Suprapubic skin (tissue), 3 donors: ENCODE data around the gene CLSTN2.

ENCODE experiments used
- EP300 ChIP-seq: sonication (generic); formaldehyde crosslinking; IDR thresholded peaks from one replicate; pipeline ENCODE4 v1.6.1; 2017; ENCODE audit warnings: antibody characterized with exemption
- POLR2A ChIP-seq, 2 donors: fragments of 450-650 bp; IDR thresholded peaks; one replicate each; pipeline ENCODE4 v1.6.1; 2017; ENCODE audit warnings: antibody characterized with exemption in 2 of 2, mild to moderate bottlenecking in 2 of 2, moderate library complexity in 2 of 2
- TF ChIP-seq, protein P1 (sequence below), 2 donors: fragments of 200-600 bp in 1 of 2; fragments of 450-650 bp in 1 of 2; sonication (generic) in 1 of 2; IDR thresholded peaks; one replicate each; pipeline ENCODE4 v1.5.1; 2016 to 2019; ENCODE audit warnings: antibody characterized with exemption in 2 of 2, mild to moderate bottlenecking in 1 of 2, moderate library complexity in 1 of 2

DNA sequence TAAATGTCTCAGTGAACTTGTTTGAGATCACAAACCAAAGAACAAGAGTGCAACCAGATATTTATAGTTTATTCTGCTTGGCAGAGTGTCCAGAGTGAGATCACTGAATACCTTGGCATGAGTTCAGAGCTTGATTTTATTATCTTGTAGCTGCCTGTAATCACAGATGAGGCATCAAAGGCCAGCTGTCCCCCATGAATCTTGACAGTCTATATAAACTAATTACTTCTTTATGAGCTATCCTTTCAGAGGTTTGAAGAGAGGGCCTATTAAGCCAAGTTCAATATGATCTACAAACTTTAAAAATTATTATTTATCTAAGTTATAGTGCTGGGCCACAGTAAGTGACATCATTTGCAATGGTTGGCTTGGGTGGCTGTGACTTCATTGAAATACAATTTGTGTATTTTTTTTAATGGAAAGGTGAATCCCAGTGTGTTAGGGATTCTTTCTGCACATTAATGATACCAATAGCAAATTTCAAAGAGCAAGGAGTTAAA, 251.5 kb downstream of the CLSTN2 start:
- TF ChIP-seq, protein P1, sequence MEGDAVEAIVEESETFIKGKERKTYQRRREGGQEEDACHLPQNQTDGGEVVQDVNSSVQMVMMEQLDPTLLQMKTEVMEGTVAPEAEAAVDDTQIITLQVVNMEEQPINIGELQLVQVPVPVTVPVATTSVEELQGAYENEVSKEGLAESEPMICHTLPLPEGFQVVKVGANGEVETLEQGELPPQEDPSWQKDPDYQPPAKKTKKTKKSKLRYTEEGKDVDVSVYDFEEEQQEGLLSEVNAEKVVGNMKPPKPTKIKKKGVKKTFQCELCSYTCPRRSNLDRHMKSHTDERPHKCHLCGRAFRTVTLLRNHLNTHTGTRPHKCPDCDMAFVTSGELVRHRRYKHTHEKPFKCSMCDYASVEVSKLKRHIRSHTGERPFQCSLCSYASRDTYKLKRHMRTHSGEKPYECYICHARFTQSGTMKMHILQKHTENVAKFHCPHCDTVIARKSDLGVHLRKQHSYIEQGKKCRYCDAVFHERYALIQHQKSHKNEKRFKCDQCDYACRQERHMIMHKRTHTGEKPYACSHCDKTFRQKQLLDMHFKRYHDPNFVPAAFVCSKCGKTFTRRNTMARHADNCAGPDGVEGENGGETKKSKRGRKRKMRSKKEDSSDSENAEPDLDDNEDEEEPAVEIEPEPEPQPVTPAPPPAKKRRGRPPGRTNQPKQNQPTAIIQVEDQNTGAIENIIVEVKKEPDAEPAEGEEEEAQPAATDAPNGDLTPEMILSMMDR (IDR thresholded peaks at IDR 0.05), result no peak
- TF ChIP-seq POLR2A (IDR thresholded peaks at IDR 0.05) (no peak), EP300 (no peak)
